ENCODE data around the gene GAS2L3.

GAS2L3 gene

DNA sequence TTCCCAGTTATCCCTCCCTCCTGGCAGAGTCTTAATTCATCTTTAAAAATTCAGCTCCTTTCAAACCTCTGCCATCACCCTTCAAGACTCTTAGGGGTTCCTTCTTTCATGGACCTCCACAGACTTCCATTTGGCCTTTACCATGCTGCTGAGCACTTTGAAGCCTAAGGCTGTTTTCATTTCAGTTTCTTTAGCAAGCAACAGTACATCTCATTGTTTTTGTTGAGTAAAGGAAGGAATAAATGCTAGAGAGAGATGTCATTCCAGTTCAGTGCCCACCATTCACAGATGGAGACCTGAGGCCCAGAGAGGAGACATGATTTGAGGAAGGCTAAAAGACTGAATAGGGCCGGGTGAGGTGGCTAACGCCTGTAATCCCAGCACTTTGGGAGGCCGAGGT, 1.3 kb upstream of the GAS2L3 start:
- TF ChIP-seq, protein P1, sequence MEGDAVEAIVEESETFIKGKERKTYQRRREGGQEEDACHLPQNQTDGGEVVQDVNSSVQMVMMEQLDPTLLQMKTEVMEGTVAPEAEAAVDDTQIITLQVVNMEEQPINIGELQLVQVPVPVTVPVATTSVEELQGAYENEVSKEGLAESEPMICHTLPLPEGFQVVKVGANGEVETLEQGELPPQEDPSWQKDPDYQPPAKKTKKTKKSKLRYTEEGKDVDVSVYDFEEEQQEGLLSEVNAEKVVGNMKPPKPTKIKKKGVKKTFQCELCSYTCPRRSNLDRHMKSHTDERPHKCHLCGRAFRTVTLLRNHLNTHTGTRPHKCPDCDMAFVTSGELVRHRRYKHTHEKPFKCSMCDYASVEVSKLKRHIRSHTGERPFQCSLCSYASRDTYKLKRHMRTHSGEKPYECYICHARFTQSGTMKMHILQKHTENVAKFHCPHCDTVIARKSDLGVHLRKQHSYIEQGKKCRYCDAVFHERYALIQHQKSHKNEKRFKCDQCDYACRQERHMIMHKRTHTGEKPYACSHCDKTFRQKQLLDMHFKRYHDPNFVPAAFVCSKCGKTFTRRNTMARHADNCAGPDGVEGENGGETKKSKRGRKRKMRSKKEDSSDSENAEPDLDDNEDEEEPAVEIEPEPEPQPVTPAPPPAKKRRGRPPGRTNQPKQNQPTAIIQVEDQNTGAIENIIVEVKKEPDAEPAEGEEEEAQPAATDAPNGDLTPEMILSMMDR (IDR thresholded peaks at IDR 0.05; ENCODE audit: control extremely low read depth, extremely low read depth, low read depth, missing control alignments) = no peak
- POLR2A ChIA-PET = no interaction called here
- CTCF ChIA-PET = interaction anchor here (1.5 kb wide), 1 partner anchor 100 kb away, joined by 4 read pairs; no protein-coding TSS in a partner anchor
- no peak for DNase-seq (ENCODE audit: extremely low spot score)

DNA sequence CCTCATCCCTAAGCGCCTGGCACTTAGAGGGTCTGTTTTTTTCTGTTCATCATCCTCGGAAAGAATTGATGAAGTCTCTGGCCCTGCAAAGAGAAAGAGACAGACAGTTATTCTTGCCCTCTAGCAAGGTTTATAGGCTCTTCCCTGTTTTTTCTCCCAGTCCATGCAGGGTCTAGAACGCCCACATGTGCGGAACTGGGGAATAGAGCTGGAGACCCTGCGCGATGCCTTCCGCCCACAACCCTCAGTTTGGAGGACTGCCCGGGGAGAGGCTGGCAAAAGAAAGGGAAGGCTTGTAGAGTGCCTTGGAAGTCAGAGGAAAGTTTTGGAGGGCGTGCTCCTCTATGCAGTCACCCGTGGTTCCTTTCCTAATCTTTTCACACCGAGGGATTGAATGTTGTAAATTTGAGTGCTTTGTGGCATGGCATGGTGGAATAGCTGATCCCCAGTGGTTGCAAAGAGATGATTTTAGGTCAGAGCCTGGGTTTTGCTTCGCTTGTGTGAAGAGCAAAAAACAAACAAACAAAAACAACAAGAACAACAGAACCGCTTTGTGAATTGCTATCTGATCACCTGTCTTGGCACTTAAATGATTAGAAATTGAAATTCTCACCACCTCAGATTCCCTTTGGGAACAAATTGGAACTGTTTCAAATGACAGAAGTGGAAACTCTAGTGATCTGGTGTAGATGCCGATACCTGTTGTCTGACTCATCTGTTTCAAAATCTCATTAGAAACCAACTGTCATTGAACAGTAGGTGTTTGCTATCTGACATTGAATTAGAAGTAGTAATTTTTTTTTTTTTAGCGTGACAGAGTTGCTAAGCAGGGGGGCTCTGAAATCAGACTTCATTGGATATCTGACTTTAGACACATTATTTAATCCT, 947 bp downstream of the GAS2L3 start:
- no peak for DNase-seq (ENCODE audit: extremely low spot score)
- ChIA-PET POLR2A (no interaction called here), CTCF (interaction anchor here (0.9 kb wide), 1 partner anchor 22 kb away, joined by 3 read pairs; no protein-coding TSS in a partner anchor)
- TF ChIP-seq, protein P1 (IDR thresholded peaks at IDR 0.05; ENCODE audit: control extremely low read depth, extremely low read depth, low read depth, missing control alignments) = no peak

DNA sequence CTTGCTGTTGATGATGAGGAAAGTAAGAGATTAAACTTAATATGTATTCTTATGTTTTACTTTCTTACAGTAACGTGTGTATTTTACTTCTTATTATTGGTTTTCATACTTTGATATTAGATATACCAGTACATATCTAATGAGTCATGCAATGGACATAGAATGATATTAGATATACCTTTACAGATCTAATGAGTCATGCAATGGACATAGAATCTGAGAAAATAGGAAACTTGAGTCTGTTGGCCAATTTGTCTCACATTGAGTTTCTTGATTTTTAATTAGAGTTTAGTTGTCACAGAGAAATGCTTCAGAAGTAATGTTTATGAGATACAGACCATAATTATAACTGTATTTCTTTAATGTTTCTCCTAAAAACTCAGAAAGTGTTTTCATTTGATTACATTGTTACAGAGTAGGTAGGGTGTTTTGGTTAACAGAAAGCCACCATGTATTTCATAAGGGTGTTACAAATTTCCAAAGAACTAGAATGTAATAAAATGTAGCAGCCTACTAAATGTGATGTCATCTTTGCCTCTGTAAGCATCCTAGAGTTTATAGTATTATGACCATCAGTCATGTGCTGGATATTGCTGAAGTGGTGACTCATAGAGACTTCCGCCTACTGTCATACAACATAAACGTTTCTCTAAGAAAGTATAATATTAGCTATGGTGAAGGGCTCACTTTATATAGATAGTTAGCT, 3.0 kb downstream of the GAS2L3 start:
- ChIA-PET CTCF (no interaction called here), POLR2A (interaction anchor here (0.5 kb wide), 1 partner anchor 1254 kb away, joined by 3 read pairs; no protein-coding TSS in a partner anchor)
- DNase-seq (ENCODE audit: extremely low spot score) = no peak
- TF ChIP-seq, protein P1 (IDR thresholded peaks at IDR 0.05; ENCODE audit: control extremely low read depth, extremely low read depth, low read depth, missing control alignments) = no peak

DNA sequence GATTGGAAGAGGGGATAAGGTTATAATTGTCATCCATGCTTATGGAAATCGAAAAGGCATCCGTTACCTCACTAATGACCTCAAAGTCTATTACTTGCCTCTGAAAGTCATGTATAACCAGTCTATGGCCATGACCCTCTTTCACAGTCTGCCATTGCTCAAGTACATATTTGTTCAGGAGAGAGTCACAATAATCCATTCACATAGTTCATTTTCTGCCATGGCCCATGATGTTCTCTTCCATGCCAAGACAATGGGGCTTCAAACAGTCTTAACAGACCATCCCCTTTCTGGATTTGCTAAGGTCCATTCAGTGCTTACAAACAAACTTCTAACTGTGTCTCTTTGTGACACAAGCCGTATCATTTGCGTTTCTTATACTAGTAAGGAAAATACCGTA, 5.4 kb downstream of the GAS2L3 start:
- DNase-seq (ENCODE audit: extremely low spot score) = no peak
- POLR2A ChIA-PET = no interaction called here
- TF ChIP-seq, protein P1 (IDR thresholded peaks at IDR 0.05; ENCODE audit: control extremely low read depth, extremely low read depth, low read depth, missing control alignments) = no peak
- CTCF ChIA-PET = no interaction called here

DNA sequence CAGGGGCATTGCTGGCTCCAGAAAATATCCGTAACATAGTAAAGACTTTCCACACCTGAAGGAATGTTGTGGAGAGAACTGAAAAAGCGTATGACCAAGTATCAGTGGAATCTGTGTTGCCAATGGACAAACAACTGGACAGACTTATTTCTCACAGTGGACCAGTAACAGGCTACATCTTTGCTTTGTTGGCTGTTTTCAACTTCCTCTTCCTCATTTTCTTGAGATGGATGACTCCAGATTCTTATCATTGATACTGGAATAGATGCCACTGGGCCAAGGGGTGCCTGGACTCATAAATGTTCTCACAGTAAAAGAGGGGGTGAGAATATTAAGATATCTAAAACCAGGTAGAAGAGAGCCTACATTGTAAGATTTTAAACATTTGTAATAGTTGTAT, 6.4 kb downstream of the GAS2L3 start:
- TF ChIP-seq, protein P1 (IDR thresholded peaks at IDR 0.05; ENCODE audit: control extremely low read depth, extremely low read depth, low read depth, missing control alignments) = no peak
- DNase-seq (ENCODE audit: extremely low spot score) = no peak
- ChIA-PET POLR2A (no interaction called here), CTCF (no interaction called here)

DNA sequence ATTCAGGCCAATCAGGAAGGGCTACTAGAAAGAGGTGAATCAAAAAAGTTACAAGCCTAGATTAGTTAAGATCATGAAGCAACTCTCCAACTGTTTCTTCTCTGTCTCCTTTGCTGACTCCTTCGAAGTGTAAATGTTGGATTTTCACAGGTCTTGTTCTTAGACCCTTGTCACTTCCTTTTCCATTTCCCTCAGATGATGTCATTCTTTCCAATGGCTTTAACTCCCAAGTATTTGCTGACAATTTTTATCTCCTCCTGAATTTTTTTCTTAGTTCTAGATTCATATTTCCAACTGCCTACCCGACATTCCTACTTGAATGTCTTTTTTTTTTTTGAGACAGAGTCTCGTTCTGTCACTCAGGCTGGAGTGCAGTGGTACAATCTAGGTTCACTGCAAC, 10.8 kb downstream of the GAS2L3 start:
- ChIA-PET POLR2A (no interaction called here), CTCF (no interaction called here)
- TF ChIP-seq, protein P1 (IDR thresholded peaks at IDR 0.05; ENCODE audit: control extremely low read depth, extremely low read depth, low read depth, missing control alignments) = no peak
- DNase-seq (ENCODE audit: extremely low spot score) = no peak
